Activated T-cell treated with anti-CD3 and anti-CD28 coated beads, Interleukin-2, amount 50 U/mL, for 24 hours (primary cell): ENCODE measurements around the gene SH3RF3.
"Not testable (repeated sequence)": the region's sequence is repeated elsewhere in the genome, so short reads cannot be mapped to it uniquely, and the experiment has no call there.

Source experiments
- DNase-seq: peaks from one replicate; pipeline ENCODE4 v3.0.0-alpha.2; 2020
- H3K27ac Mint-ChIP-seq: 2 replicates; pipeline ENCODE4 v1.8.0; 2020; ENCODE audit warnings: mild to moderate bottlenecking, mixed read lengths
- H3K27me3 Mint-ChIP-seq: 2 replicates; pipeline ENCODE4 v1.8.0; 2020; ENCODE audit warnings: mixed read lengths
- H3K36me3 Mint-ChIP-seq: 2 replicates; pipeline ENCODE4 v1.8.0; 2020; ENCODE audit warnings: low read depth, mixed read lengths
- H3K4me1 Mint-ChIP-seq: 2 replicates; pipeline ENCODE4 v1.8.0; 2020; ENCODE audit warnings: low read depth, mixed read lengths
- H3K4me3 Mint-ChIP-seq: 2 replicates; pipeline ENCODE4 v1.8.0; 2020; ENCODE audit warnings: mild to moderate bottlenecking, moderate library complexity, mixed read lengths
- H3K9me3 Mint-ChIP-seq: 2 replicates; pipeline ENCODE4 v1.8.0; 2020; ENCODE audit warnings: mixed read lengths

SH3RF3 gene

DNA sequence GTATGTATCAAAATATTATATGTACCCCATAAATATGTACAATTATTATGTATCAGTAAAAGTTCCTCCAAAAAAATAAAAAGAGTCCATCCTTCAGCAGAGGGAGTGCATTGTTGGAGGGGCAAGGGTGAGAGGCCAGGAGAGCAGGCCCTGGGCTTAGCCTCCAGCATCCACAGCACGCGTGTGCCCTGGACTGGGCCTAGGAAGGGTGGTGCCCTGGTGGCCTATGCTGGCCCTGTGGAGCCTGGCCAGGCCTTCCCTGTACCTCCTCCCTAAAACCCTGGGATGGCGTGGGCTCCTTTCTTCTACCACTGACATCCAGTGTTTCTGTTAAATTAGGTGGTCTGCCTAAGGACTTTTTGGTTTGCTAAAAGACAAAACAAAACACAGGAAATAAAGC, 93.4 kb downstream of the SH3RF3 start:
- no peaks in the 10 kb centered on the region for H3K9me3 Mint-ChIP-seq
- no peaks in the 10 kb centered on the region for H3K36me3 Mint-ChIP-seq
- H3K4me3 Mint-ChIP-seq: no peak overlapping the region
- no peak for DNase-seq
- no peak overlapping the region for H3K27ac Mint-ChIP-seq
- H3K4me1 Mint-ChIP-seq: peaks cover 17% of the 10 kb centered on the region
- peaks cover 23% of the 10 kb centered on the region for H3K27me3 Mint-ChIP-seq

DNA sequence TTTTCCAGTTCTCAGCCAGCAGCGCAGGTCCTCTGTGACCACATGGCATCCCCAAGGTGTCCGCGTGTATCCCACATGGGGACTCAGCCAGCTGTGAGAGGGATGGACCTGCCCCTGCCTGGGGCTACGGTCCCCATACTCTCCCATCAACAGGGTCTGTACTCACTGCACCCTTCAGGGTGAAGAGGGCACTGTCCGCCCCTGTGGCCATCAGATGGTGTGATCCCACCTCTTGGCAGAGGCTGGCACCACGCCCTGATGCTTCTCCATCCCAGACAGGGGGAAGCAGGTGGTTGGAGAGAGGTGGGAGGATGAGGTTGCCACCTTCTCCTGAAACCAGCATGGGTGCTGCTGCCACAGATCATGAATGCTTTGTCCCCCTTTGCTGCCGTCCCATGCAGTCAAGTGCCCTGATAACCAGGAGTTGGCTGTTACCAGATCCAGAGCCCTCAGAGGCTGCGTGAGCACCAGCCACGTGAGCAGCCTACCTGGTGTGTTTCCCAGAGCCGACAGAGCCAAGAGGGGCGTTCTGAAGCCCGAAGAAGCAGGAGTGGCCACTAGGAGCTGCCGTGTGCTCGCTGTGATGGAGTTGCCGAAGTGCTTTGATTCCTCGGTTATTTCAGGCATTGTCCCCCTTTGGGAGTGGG, 93.9 kb downstream of the SH3RF3 start:
- Mint-ChIP-seq H3K27me3 (peaks cover 18% of the 10 kb centered on the region), H3K4me3 (no peak overlapping the region), H3K4me1 (peaks cover 12% of the 10 kb centered on the region), H3K27ac (no peak overlapping the region), H3K36me3 (no peaks in the 10 kb centered on the region), H3K9me3 (no peaks in the 10 kb centered on the region)
- DNase-seq: no peak

DNA sequence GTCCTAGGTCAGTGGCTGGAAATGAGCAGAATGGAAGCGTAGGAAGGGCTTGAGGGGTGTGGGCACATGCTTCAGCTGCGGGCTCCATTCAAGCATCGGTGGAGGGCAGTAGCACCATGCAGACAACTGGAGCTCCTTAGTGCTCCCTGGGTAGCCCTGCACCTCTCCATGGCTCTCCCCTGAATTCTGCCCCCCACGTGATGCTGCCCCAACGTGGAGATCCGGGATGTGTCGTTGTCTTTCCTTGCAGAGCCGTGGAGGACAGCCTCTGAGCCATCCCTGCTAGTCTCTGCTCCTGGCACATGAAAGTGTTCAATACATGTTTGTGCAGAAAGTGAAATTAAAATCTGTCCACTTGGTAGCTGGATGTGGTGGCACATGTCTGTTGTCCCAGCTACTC, 94.5 kb downstream of the SH3RF3 start:
- Mint-ChIP-seq H3K27me3 (peaks cover 15% of the 10 kb centered on the region), H3K4me1 (peaks cover 7% of the 10 kb centered on the region), H3K9me3 (no peaks in the 10 kb centered on the region), H3K27ac (no peak overlapping the region), H3K36me3 (no peaks in the 10 kb centered on the region), H3K4me3 (no peak overlapping the region)
- no peak for DNase-seq

DNA sequence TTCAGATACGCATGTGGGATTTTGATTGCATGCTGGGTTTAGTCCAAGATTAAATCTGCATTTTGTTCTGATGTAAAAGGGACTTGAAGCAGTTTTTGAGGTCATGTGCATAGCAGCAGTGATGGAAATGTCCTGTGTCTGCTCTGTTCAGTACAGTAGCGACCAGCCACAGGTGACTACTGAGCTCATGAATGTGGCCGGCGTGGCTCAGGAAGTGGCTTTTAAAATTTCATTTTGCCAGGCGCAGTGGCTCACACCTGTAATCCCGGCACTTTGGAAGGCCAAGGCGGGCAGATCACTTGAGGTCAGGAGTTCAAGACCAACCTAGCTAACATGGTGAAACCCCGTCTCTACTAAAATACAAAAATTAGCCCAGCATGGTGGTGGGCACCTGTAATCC, 95.3 kb downstream of the SH3RF3 start:
- not testable (repeated sequence) for H3K36me3 Mint-ChIP-seq, H3K4me1 Mint-ChIP-seq, H3K27ac Mint-ChIP-seq, H3K27me3 Mint-ChIP-seq, H3K4me3 Mint-ChIP-seq, H3K9me3 Mint-ChIP-seq, DNase-seq

DNA sequence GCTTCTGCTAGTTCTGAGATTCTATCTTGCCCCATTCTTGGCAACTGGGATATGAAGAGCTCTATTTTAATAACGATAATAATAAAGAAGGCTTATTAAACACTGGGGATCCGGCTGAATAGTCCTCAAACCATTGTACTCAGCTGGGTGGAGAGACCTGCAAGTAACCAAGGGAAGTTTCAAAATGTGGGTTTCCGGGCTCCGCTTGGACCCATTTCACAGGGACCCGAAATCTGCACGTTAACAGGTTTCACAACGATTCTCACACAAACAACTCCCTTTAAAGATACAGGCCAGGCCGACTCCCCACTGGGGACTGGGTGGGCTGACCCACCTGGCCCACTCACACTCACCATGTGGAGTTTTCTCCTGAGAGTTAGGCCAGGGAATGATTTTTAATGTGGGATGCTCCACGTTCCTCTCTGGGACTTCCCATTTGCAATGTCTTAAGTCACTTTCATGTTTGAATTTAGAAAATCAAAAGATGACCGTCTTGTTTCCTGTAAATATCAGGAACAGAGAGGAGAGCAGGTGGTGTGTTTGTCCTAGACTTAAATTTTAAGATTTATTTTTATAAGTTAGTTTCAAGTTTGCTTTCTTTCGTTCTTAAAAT, 96.3 kb downstream of the SH3RF3 start:
- DNase-seq: no peak
- H3K4me3 Mint-ChIP-seq: no peak overlapping the region
- peaks cover under 1% of the 10 kb centered on the region for H3K27me3 Mint-ChIP-seq
- H3K4me1 Mint-ChIP-seq: no peaks in the 10 kb centered on the region
- no peak overlapping the region for H3K27ac Mint-ChIP-seq
- H3K9me3 Mint-ChIP-seq: no peaks in the 10 kb centered on the region
- H3K36me3 Mint-ChIP-seq: no peaks in the 10 kb centered on the region

DNA sequence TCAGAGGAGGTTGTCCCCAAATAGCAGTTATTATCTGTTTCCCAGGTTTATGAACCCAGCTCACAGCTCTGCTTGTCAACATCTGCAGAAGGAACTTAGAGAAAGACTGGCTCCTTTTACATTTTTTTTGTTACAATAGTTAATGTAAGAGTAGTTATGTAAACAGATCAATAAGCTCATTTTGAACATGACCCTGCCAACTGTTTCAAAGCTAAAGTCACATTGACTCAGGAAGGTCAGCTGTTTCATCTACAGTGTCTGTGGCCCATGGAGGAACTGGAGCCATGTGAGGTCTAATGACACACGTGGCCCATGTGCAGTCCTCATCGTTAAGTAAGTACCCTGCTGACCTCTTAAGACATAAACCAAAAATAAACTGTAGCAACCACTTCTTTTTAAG, 97.1 kb downstream of the SH3RF3 start:
- Mint-ChIP-seq H3K27ac (no peak overlapping the region), H3K36me3 (no peaks in the 10 kb centered on the region), H3K4me3 (no peak overlapping the region), H3K4me1 (peaks cover 6% of the 10 kb centered on the region), H3K27me3 (no peaks in the 10 kb centered on the region), H3K9me3 (no peaks in the 10 kb centered on the region)
- no peak for DNase-seq

DNA sequence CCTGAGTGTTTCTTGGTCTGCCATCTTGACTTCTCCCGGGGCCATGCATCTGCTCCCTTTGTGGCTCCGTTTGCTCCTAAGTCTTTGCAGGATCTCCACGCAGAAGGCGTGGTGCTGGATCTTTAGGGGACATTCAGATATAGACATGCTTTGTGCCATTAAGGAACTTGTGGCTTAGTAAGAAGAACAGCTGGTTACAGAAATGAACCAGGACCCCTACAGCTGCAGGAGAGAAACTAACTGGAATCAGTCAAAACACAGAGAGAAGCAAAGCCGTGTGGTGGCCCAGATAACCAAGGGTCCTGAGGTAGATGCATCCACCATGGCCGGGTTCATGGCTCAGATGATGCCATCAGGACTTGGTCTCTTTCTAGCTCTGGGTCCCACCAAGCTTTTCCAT, 97.6 kb downstream of the SH3RF3 start:
- Mint-ChIP-seq H3K27ac (no peak overlapping the region), H3K27me3 (no peaks in the 10 kb centered on the region), H3K4me3 (no peak overlapping the region), H3K9me3 (no peaks in the 10 kb centered on the region), H3K4me1 (peaks cover 9% of the 10 kb centered on the region), H3K36me3 (no peaks in the 10 kb centered on the region)
- DNase-seq: no peak

DNA sequence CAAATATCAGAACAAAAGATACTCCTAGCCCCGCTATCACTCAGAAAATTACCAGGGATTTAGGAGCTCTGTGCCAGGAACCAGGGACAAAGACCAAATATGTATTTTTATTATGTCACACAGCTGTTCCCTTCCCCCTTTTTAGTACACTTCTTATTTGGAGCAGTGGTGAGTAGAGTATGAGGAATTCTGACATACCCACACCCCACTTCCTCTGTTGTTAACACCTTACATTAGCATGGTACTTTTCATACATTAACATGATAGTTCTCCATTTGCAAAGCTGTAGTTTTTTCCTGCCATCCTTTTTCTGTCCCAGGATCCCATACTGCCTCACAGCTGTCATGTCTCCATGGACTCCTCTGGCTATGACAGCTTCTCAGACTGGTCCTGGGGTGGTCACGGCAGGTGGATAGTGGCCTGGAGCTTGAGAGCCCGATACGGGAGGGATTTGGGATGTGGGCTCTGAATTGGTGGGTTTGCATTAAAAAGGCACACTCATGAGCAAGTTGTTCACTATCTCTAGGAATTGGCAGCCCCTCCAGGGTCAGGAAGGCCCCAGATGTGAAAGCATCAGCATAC, 100.2 kb downstream of the SH3RF3 start:
- Mint-ChIP-seq H3K36me3 (no peaks in the 10 kb centered on the region), H3K4me1 (peaks cover 9% of the 10 kb centered on the region), H3K27ac (no peak overlapping the region), H3K9me3 (peaks cover 3% of the 10 kb centered on the region), H3K27me3 (peaks cover 7% of the 10 kb centered on the region), H3K4me3 (no peak overlapping the region)
- DNase-seq: no peak

DNA sequence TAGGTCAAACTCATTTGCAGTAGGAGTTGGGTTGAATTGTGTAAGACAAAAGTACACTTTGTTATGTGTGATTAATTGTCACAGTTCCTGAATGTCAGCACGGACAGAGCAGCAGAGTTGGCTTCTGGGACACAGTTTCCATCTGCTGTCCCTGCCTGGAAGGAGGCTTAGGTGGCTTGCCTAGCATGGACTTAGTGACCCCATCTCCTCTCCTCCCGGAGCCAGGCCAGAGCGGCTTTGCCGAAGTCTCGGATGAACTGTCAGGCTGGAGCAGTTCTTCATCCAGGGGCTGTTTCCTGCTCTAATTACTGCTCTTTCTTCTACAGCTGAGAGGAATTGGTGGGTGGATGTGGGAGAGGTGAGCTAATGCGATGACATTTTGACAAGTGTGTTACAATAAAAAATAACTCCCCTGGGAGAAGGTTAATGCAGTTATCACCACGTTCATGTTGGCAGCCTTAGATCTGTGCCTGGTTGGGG, 102.0 kb downstream of the SH3RF3 start:
- H3K27me3 Mint-ChIP-seq: peaks cover 7% of the 10 kb centered on the region
- H3K36me3 Mint-ChIP-seq: no peaks in the 10 kb centered on the region
- no peak for DNase-seq
- H3K4me3 Mint-ChIP-seq: no peak overlapping the region
- peaks cover 9% of the 10 kb centered on the region for H3K4me1 Mint-ChIP-seq
- peaks cover 3% of the 10 kb centered on the region for H3K9me3 Mint-ChIP-seq
- no peak overlapping the region for H3K27ac Mint-ChIP-seq

DNA sequence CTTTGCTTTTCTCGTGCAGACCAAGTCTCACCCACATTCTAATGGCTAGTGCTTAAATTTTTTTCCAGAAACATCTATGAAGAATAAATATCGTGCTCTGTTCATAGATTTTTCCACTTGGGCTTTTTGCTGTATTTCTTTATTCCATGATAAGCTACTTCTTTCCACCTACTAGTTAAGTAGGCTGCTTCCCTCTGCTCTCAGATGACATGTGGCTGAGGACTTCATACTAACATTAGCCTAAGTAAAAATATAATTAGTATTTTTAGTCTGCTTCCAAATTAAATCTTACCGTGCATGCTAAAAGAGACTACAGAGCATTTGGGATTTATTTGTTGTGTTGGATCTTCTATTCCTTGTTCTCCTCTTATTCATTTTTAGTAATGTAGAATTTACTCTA, 102.4 kb downstream of the SH3RF3 start:
- peaks cover 7% of the 10 kb centered on the region for H3K27me3 Mint-ChIP-seq
- no peaks in the 10 kb centered on the region for H3K36me3 Mint-ChIP-seq
- H3K4me1 Mint-ChIP-seq: peaks cover 11% of the 10 kb centered on the region
- no peak overlapping the region for H3K27ac Mint-ChIP-seq
- H3K4me3 Mint-ChIP-seq: no peak overlapping the region
- DNase-seq: no peak
- peaks cover 3% of the 10 kb centered on the region for H3K9me3 Mint-ChIP-seq

DNA sequence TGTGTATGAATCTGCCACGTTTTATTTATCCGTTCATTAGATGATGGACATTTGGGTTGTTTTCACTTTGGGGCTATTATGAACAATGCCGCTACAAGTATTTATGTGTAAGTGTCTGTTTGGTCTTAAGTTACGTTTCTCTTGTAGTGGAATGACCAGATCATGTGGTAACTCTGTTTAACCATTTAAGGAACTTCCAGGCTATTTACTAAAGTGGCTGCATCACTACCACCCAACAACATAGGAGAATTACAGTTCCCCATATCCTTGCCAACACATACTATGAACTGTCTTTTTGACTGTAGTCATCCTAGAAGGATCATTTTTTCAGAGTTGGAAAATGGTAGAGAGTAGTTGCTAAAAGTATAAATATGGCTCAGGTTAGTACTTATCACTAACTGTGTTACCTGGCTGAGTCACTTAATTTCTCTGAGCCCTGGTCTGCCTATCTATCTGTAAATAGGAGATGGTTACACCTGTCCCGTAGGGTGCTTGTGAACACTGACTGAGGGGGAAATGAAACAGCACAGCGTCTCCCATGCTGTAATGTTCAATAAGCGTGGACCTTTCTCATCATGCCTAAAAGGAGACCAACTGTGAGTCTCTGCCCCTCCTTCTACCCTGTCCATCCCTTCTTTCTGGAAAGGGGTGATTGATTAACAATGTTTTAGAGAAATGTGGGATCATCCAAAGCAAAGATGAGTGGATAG, 103.1 kb downstream of the SH3RF3 start:
- Mint-ChIP-seq H3K4me1 (peaks cover 15% of the 10 kb centered on the region), H3K9me3 (peaks cover 3% of the 10 kb centered on the region), H3K27me3 (peaks cover 7% of the 10 kb centered on the region), H3K36me3 (no peaks in the 10 kb centered on the region), H3K4me3 (no peak overlapping the region), H3K27ac (no peak overlapping the region)
- DNase-seq: no peak

DNA sequence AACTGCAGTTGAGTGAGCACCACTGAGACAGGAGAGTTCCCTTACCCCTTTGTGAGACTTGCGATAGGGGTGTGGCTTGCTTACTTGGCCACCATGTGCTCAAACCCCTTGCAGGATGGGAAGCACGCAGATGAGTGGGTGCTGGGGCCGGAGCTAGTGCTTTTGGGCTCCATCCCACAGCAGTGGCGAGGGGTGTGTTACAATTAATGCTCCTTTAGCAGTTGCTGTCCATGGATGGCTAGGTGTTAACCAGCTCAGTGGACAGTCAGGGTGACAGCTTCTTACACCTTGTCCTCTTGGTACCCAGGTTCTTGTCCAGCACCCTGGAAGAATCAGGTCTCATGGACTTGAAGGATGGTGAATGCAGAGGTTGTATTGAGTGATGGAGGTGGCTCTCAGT, 103.9 kb downstream of the SH3RF3 start:
- H3K27ac Mint-ChIP-seq: no peak overlapping the region
- DNase-seq: no peak
- peaks cover 3% of the 10 kb centered on the region for H3K9me3 Mint-ChIP-seq
- H3K4me1 Mint-ChIP-seq: peaks cover 17% of the 10 kb centered on the region
- peaks cover 7% of the 10 kb centered on the region for H3K27me3 Mint-ChIP-seq
- H3K36me3 Mint-ChIP-seq: no peaks in the 10 kb centered on the region
- no peak overlapping the region for H3K4me3 Mint-ChIP-seq

DNA sequence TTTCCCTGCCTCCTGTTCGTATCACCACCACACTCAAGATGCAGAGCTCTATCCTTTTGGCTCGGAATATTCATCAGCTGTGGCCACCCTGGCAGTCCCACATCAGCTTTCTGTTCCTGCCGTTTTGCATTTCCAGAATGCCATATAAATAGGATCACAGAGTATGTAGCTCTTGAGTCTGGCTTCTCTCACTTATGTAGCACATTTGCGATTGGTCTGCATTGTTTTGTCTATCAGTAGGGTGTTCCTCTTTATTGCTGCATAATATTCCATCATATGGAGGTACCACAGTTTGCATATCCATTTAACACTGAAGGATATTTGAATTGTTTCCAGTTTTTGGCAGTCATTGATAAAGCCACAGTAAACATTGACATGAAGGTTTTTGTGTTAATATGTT, 104.6 kb downstream of the SH3RF3 start:
- Mint-ChIP-seq H3K27ac (no peak overlapping the region), H3K9me3 (peaks cover 3% of the 10 kb centered on the region), H3K27me3 (peaks cover 7% of the 10 kb centered on the region), H3K4me3 (no peak overlapping the region), H3K36me3 (no peaks in the 10 kb centered on the region), H3K4me1 (peaks cover 23% of the 10 kb centered on the region)
- DNase-seq: no peak

DNA sequence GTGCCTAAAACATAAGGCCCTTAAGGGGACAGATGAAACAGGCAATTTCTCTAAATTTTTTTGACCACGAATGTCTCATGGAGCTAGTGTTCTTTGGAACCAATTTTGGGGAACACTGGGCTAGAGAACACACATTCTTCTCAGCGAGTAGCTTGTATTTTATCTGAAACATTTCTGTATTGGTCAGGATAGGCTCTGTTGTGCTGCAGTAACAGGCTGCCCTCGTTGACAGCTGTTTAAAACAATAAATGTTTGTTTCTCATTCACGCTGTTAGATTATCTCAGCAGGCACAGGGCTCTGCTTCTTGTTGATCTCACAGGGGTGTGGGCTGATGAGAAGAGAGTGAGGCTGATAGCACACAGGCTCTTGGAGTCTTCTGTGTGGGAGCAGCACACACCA, 105.3 kb downstream of the SH3RF3 start:
- peaks cover 3% of the 10 kb centered on the region for H3K9me3 Mint-ChIP-seq
- no peak overlapping the region for H3K4me3 Mint-ChIP-seq
- no peak overlapping the region for H3K27ac Mint-ChIP-seq
- no peak for DNase-seq
- H3K36me3 Mint-ChIP-seq: no peaks in the 10 kb centered on the region
- peaks cover 7% of the 10 kb centered on the region for H3K27me3 Mint-ChIP-seq
- H3K4me1 Mint-ChIP-seq: peaks cover 29% of the 10 kb centered on the region

DNA sequence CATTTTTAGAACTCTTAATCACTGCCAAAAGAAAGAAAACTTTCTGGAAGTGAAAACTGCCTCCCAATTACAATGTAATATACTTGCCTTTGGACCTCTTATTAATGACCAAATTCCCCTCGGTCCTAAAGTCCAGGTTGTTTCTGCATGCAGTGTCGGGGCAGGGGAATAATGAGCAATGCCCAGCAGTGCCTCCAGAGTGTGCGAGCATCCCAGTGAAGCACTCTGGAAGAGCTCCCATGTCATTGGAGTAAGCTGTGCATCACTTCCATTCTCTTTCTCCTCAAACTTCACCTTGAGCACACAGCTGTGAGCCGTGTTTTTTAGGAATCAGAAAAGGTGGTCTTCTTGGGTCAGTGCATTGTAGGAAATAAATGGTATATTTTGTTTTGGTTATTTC, 107.1 kb downstream of the SH3RF3 start:
- Mint-ChIP-seq H3K9me3 (peaks cover 3% of the 10 kb centered on the region), H3K27ac (no peak overlapping the region), H3K36me3 (no peaks in the 10 kb centered on the region), H3K4me1 (peaks cover 23% of the 10 kb centered on the region), H3K4me3 (no peak overlapping the region), H3K27me3 (peaks cover 7% of the 10 kb centered on the region)
- DNase-seq: no peak
